T-helper 1 cell (primary cell): ENCODE results near the gene RAB34.
"Not testable (repeated sequence)": the region's sequence is repeated elsewhere in the genome, so short reads cannot be mapped to it uniquely, and the experiment has no call there.

ENCODE experiments used
- DNase-seq, 5 donors: peaks; one replicate each; pipeline ENCODE4 v3.0.0-alpha.2; 2012 to 2020

Gene RAB34

GRCh38 chr17:28745786-28746411 is 28.2 kb upstream of the RAB34 start:
- DNase-seq = no peak

- DNase-seq = peak in 2 of 5 donors; percentile 23 to 51
These were observed 27.5 kb upstream of the RAB34 start for GRCh38 chr17:28744972-28745785.

- DNase-seq = peak; percentile 48 to 78 (median 62)
These were observed 26.7 kb upstream of the RAB34 start for GRCh38 chr17:28744104-28744971.

- DNase-seq = peak; percentile 49 to 80 (median 67)
These were observed 25.8 kb upstream of the RAB34 start, which contains the start of gene TRAF4 for GRCh38 chr17:28743243-28744103. Gene TRAF4 (plus strand): TSS chr17:28744011. CDS start chr17:28744113, 102 bp downstream.

GRCh38 chr17:28741358-28742349 is 24.0 kb upstream of the RAB34 start:
- DNase-seq = no peak

GRCh38 chr17:28740406-28741357 is 23.0 kb upstream of the RAB34 start:
- no peak for DNase-seq

- peak in 1 of 5 donors; percentile 39 for DNase-seq
These were observed 21.2 kb upstream of the RAB34 start for GRCh38 chr17:28738680-28739384.

- no peak for DNase-seq
These were observed 20.4 kb upstream of the RAB34 start for GRCh38 chr17:28737770-28738679.

GRCh38 chr17:28737316-28737715 is 19.6 kb upstream of the RAB34 start:
- no peak for DNase-seq

GRCh38 chr17:28735913-28736769 is 18.5 kb upstream of the RAB34 start:
- not testable (repeated sequence) for DNase-seq

GRCh38 chr17:28735242-28735722 is 17.6 kb upstream of the RAB34 start:
- no peak for DNase-seq

- DNase-seq = no peak
These were observed 17.1 kb upstream of the RAB34 start for GRCh38 chr17:28734712-28735241.

GRCh38 chr17:28733346-28733745 is 15.7 kb upstream of the RAB34 start:
- DNase-seq = no peak

GRCh38 chr17:28729950-28730330 is 12.3 kb upstream of the RAB34 start:
- DNase-seq = no peak

GRCh38 chr17:28728364-28729200 is 10.9 kb upstream of the RAB34 start, which contains the start of gene NEK8:
Gene NEK8 (plus strand): TSS chr17:28728788. CDS start chr17:28728814, 26 bp downstream.
- peak; percentile 92 to 98 (median 94) for DNase-seq
